Kasumi-1 (cell line): ENCODE results near the gene ZDHHC1.
"Not testable (repeated sequence)": the region's sequence is repeated elsewhere in the genome, so short reads cannot be mapped to it uniquely, and the experiment has no call there.

ENCODE experiments used
- DNase-seq, 2 experiments: peaks; one replicate each; lab custom pipeline; 2025; lab: John Stamatoyannopoulos, UW

Gene ZDHHC1

DNA sequence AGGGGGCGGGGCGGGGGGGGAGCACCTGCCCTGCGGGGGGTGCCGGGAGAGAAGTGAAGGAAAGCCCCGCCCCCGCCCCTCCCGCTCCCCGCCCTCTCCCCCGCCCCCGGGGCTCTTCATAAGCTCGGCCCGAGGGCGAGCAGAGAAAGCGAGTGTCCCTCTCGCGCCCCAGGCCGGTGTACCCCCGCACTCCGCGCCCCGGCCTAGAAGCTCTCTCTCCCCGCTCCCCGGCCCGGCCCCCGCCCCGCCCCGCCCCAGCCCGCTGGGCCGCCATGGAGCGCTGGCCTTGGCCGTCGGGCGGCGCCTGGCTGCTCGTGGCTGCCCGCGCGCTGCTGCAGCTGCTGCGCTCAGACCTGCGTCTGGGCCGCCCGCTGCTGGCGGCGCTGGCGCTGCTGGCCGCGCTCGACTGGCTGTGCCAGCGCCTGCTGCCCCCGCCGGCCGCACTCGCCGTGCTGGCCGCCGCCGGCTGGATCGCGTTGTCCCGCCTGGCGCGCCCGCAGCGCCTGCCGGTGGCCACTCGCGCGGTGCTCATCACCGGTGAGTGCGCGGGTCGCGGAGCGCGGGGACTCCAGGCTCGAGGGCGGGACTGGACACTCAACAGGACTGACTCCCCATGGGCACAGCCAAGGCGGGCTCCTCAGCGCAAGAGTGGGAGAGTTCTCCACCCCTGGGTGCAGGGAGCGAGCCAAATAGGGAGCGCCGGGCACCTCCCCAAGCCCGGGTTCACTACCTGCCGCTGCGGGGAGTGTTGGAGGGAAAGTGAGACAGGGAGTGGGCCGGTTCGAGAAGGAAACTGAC is 14.9 kb upstream of the ZDHHC1 start, which contains the start of gene HSD11B2:
TSS of gene HSD11B2 (plus strand) at position 145 of the 798 bp plus-strand sequence. CDS start at position 273, 128 bp downstream.
- DNase-seq, result no peak

DNA sequence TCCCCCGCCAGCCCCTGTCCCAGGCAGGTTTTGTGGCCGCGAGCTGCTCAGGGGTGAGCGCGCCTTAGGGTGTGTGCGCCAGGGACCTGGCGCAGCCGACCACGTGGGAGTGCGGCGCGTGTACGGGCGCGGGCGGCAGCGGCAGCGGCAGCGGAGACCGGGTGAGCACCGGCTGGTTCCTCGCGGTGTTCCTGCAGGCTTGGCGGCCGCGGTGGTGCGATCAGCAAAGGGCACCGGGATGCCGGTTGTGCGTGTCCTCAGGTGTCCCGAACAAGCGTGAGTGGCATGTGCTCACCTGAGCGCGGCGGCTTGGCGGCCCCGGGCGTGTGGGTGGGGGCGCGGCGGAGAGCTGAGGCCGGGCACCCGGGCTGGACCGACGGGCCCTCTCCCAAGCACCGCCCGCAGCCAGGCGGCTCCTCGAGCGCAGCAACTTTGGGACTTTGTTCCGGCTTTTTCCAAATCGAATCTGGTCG is 14.3 kb upstream of the ZDHHC1 start:
- DNase-seq, result no peak

DNA sequence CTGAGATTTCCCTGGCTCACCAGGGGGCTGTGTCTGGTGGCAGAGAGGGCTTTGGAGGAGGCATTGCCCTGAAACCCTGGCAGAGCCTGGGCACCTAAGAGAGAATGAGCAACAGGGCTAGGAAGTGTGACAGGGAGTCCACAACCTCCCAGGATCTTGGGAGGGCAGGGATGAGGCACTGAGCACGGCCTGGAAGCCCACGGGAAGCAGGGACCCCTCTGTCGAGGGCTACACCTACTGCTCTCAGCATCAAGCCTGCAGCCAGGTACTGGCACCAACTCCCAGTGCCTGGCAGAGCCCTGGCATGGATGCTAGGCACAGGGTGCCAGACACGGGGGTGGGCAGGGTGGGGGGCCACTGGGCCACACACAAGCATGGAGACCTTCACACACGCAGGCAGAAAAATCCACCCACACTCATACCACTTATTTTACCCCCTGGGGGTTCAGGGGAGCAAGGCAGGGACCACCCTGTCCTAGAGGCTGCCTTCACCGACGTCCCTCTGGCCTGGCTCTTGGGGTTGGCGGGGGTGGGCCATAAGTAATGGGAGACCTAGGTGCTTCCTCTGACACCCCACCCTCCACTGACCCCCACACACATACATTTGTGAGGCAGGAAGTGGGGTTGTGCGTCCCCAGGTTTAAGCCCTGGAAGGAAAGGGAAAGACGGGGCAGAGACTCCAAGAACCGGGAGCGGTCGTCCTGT is 13.7 kb upstream of the ZDHHC1 start:
- DNase-seq, result no peak

DNA sequence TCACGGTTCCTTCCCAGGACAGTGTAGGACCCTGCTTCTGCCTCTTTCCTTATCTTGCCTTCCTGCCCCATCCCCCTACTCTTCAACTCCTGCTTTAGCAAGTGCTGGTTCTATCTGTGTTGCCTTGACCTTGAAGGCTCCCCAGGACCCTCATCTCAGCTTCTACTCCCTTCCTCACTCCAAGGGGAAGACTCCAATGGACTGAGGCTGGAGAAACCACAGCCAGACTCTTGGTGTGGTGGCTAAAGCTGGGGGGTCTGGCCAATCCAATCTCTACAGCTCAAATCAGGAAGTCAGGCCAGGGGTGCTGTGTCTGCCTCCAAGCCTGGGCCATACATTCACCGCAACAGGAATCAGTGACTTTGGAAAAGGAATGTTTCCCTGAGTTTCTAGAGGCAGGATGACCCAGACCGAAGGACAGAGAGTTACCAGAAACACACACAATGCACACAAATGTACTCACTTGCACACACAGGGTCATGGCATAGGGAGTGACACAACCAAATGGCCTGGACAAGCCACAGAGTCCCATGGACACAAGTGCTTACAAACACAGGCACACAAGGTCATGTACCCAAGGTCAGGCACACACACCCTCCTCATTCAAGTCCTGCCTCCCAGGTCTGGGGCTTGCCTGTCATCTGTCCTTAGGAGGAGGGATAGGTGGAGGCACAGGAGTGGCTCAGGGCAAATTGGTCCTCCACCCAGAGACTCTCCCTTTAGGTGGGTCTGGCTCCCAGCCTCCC is 12.9 kb upstream of the ZDHHC1 start:
- no peak for DNase-seq

DNA sequence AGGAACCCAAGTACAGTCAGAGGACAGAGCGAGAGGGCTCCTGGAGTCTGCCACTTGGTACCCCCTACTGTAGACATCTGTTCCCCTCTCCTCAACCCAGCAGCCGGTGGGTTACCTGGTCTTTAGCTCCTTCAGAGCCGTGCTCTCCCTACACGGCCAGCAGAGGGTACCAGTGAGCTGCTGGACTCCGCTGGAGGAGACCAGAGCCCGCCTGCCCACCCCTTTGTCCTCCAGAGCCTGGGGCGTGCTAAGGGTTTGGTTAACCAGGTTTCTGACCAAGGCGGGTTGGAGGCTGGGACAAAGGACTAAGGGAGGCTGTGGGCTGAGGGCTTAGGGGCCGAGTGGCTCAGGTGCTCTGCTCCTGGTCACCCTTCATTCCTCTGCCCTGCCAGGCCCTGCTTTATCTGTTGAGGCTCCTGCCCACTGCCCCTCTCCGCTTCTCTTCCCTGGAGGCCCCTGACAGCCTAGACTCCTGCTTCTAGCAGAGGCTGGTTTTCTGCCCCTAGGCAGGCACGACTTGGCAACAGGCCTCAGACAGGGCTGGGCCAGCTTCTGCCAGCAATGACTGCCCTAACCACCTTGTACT is 12.0 kb upstream of the ZDHHC1 start:
- peak; percentile 48 to 58 for DNase-seq

DNA sequence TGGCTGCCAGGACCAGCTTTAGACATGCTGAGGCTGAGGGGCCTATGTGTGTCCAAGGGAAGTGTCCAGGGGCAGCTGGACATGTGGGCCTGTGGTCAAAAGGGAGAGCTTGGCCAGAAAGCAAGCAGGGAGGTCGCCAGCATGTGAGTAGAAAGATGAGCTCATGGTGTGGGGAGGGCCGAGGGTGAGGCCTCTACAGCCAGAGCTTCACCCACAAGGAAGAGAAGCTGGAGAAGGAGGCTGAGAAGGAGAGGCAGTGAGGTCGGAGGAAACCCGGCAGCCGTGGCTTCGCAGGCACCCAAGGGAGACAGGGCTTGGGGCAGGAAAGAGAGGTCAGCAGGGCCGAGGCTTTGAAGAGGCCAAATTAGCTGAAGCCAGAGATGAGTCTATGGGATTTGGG is 10.7 kb upstream of the ZDHHC1 start:
- no peak for DNase-seq

DNA sequence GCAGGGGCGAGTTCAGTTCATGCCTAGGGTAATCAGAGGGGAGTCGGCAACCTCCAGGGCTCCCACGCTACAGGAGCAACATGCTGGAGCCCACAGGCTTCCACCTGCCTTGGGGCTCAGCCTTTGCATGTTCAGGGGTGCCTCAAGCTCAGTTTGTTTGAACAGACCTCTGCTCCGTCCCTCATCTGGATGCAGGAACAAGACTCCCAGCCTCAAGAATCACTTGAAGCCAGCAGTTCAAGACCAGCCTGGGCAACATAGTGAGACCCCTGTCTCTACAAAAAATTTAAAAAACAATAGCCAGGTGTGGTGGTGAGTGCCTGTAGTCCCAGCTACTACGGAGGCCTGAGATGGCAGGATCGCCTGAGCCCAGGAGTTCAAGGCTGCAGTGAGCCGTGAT is 9.7 kb upstream of the ZDHHC1 start:
- DNase-seq, result no peak

DNA sequence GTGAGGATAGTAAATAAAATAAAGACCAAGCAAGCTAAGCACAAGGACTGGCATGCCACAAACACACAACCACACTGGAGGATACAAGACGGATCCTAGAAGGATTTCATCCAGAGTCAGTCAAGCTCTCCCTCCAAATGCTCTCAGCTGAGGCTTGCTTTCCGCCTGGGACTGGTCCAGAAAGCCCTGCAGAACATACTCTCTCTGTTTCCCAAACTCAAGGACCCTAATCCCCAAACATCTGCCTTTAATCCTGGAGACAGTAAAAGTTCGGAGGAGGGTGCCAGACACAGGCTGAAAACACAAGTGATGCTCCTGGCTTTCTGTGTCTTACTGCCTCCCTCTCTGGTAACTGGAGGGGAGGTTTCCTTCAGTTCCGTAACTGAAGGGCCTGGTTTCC is 9.3 kb upstream of the ZDHHC1 start:
- no peak for DNase-seq

DNA sequence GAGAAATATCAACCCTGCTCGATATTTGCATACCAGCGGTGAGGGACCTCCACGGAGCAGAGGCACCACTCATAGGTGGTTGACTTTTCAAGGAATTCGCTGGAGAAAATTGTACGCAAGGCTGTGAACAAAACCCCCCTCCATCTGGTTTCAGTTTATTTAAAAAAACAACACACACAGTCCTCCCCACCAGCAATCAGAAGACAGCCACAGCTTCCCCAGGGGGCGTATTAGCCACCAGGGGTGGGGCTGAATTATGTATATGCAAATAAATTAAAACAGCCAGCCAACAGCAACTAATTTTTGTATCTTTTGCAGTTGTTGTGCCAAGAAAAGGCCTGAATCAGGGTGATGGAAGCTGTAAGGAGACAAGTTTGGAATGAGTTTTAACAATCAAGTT is 8.8 kb upstream of the ZDHHC1 start:
- no peak for DNase-seq

DNA sequence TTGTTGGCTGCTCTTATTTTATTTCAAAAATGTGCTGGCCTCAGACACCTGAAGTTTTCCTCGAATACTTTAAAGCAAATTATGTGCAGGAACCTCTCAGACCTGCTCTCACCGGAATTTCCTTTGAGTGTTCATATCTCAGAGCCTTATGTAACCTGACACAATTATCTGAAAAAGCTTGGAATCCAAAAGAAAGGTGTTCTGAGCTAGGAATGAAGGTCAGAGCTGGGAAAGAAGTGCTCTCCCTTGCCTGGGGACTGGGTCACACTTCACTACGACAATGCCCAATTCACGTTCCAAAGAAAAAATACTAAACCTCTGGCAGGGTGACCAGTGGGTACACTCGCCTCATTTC is 8.0 kb upstream of the ZDHHC1 start:
- DNase-seq, result no peak

DNA sequence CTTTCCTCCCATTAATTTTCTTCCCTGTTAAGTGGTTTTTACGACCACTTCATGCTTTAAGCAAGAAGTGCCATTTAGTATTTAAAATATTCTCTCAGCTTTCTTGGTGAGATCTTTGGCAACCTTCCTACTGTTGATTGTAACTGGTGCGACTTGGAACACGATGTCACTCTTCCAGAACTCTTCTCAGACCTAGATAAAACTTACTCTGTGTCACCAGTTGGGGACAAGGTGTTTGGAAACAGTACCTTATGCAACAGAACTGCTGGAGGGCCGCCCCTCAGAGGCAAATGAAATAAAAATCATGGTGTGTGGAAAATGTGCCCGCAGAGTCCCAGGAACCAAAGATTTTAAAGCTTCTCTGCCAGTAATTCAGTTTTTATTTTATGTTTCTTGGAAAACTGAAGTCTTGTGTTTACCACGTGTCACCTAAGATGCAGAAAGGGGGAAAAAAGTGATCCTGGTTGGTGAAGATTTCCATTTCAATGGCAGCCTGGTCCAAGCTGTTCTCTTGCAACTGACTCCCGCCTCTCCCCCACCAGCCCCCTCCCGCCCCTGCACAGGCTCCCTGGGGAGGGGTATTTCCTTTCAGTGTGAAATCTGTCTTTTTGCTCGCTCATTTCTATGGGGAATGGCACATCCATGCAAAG is 7.5 kb upstream of the ZDHHC1 start:
- DNase-seq, result no peak

DNA sequence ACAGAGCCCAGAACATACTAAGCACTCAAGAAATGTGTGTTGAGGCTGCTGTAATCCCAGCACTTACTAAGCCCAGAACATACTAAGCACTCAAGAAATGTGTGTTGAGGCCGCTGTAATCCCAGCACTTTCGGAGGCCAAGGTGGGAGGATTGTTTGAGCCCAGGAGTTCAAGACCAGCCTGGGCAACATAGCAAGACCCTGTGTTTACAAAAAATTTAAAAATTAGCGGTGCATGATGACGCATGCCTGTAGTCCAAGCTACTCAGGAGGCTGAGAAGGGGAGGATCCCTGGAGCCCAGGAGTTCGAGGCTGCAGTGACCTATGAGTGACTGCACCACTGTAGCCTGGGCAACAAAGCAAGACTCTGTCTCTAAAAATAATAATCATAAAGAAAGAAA is 6.7 kb upstream of the ZDHHC1 start:
- no peak for DNase-seq

DNA sequence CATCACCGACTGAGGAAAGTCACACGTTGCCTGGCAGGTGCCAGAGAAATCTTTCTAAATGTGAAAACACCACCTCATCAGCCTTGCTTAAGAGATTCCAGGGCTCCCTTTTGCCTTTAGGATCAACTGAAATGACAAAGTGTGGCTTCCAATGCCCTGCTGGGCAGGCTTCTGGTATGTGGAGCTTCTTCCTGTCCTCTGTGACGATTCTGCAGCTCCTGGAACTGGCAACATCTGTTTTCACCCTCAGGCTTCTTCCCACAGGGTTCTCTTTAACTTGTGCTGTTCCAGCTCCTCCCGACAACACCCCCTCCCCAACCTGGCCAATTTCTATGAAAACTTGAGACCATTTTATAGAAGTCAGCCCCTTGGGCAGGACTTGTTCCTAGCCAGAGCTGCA is 4.8 kb upstream of the ZDHHC1 start:
- DNase-seq, result no peak

DNA sequence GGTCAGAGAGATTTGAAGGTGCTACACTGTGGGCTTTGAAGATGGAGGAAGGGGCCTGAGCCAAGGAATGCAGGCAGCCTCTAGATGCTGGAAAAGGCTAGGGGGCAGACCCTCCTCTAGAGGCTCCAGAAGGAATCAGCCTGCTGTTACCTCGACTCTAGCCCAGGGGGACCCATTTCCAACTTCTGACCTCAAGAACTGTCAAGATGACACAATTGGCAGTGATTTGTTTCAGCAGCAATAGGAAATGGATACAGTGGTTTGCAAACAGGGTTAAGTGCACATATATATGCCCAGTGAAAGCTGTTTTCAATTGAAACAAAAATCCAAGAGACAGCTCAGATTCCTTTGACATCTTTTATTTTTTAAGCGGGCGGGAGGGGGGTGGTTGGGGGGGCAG is 3.7 kb upstream of the ZDHHC1 start:
- DNase-seq, result no peak

DNA sequence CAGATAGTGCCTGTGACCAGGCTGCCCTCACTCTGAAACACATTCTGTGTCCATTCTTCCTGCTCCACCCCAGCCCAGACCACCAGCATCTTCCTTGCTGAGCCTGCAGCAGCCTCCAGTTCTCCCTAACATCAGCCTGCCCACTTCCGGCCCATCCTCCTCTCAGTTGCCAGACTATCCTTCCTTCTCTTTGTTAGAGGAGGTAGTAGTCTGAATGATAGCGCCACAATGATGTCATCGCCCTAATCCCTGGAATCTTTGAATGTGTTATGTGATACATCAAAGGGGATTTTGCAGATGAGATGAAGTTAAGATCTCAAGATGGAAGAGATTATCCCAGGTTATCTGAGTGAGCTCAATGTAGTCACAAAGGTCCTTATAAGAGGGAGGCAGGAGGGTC is 3.2 kb upstream of the ZDHHC1 start:
- no peak for DNase-seq

DNA sequence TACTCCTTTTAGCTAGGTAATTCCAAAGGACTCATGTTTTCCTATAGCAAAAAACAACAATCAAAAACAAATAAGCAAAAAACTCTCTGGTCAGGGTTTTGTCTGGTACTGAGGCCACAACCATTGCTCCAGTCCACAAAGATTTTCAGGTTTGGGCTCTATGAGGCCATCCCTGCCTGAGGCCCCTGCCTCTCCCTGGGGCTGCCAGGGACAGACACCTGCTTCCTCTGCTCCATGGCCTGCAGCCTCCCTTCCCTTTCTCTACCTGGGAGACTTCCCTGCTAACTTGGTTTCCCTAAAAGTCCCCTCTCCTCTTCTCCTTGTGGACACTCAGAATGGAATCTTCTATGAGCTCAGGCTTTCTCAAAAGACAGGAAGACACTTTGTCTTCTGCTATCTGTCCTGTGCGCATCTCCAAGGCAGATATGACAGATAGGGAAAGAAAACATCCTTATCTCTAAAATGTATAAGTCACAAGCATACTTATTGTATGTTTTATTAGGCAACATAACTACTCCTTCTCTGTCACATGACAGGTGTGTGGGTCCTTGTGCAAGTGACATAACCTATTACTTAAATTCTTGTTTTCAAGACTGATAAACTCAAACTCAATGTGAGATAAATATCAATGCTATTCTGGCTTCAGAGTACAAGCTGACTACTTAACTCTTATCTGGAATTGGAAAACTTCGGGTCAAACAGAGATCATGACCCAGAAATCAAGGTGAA is 1.2 kb upstream of the ZDHHC1 start:
- no peak for DNase-seq

DNA sequence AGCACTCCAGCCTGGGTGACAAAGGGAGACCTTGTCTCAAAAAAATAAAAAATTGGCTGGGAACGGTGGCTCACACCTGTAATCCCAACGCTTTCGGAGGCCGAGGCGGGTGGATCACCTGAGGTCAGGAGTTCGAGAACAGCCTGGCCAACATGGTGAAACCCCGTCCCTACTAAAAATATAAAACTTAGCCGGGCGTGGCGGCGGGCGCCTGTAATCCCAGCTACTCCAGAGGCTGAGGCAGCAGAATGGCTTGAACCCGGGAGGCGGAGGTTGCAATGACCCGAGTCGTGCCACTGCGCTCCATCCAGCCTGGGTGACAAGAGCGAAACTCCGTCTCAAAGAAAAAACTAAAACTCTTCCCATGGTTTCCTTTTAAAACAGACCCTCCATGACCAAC is 856 bp downstream of the ZDHHC1 start:
- DNase-seq, result not testable (repeated sequence)

DNA sequence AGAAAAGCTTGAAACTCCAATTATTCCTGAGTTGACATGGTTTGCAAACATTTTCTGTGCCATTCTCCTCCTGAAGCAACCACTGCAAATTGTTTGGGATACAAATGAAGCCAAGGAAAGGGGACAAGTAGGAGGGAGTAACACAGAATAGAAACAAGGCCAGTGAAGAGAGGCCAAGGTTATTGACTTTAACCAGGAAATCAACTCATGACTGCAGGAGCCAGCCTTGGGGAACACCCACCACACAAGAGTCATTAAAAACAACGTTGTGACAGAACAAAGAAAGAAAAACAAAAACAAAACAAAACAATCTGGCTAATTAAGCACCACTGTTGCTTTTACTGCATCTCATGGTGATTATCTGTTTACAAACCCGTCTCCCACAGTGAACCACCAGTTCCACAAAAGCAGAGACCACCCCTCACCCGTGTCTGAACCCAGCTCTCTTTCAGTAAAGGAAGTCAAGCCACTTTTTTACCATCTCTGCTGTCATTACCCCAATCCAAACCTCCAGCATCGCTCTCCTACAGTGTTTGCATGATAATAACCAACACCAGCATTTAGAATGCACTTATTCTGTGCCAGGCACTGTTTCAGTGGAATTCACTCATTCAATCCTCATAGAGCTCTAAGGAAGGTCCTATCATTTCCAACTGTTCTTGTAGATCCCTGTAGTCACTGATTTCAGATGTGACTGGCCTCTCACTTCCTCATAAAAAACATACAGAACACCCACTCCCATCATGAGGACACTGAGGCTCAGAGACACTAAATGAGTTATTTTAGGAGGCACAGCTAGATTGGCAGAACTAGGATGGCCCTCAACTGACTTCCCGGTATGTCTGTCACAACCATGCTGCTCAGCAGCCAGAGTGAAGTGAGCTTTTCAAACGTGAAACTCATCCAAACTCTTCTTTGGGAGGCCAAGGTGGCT is 2.0 kb downstream of the ZDHHC1 start:
- no peak for DNase-seq

DNA sequence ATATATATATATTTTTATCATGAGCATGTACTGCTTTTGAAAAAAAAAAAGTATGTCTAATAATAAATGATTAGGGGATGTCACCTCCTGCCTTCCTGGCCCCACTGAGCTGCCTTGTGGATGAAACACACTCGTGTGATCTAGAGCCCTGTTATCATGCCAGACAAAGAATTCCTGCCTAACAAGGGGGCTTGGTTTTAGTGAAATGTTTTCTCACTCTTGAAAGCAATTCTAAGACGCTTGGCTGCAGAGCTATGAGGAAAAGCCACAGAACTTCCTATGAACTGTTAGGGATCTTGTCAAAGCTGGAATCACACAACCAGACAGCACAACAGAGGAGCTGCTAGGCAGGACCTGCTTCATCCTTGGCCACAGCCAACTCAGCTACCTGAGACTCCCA is 4.0 kb downstream of the ZDHHC1 start:
- DNase-seq, result no peak

DNA sequence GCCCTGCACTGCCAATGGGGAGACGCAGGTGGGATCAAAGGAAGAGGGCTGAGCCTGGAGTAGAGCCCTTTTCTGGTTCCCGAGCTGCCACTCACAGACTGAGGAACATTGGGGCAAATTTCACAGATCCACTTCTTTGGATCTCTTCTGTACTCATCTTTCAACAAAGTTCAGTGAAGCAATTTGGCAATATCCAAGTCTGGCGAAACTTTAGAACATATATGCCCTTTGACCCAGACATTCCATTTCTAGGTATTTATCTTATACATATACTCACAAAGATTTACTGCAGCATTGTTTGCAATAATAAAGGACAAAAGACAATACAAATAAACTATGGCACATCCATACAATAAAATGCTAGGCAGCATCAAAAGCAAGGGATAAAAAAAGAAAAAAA is 4.9 kb downstream of the ZDHHC1 start:
- DNase-seq, result no peak
